Raji (cell line): ENCODE results near the gene RGS12.

Source experiments
- POLR2A ChIP-seq: IDR thresholded peaks from 2 replicates; pipeline ENCODE4 v1.6.1; 2011; ENCODE audit warnings: low read depth, low read length, control low read depth; ENCODE audit not compliant: insufficient read depth

The RGS12 gene

DNA sequence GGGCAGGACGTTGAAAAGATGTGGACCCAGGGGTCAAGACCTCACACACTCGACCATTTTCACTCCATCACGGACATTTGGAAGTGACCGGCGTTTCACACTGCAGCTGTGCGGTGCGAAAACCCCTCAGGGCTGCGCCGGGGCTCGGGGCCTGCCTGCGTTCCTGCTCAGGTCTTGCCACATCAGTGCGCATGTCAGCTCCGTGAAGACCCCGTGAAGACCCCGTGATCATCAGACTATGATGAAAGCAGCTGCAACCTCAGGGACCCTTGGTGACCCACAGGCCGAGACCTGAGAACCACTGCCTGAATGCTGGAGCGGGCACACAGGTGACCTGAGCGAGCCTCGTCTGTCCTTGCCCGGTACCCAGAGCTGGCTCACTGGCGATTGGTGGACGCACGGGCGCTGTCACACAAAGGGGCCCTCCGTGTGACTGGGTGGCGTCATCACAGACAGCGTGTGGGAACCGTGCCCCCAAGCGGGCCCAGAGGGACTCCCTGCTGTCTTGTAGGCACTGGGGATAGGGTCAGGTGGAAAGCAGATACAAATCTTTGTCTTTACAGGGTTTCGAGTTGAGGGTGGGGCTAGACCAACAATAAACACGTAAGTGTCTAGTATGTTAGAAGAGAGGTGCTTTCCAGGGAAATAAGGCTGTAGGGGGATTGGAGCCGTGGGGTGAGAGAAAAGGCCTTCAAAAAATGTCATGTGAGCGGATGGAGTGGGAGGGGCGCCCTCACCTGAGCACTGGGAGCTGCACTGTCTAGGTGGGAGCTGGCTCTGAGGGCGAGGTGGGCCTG is 31.2 kb upstream of the RGS12 start:
- no peak for TF ChIP-seq POLR2A

DNA sequence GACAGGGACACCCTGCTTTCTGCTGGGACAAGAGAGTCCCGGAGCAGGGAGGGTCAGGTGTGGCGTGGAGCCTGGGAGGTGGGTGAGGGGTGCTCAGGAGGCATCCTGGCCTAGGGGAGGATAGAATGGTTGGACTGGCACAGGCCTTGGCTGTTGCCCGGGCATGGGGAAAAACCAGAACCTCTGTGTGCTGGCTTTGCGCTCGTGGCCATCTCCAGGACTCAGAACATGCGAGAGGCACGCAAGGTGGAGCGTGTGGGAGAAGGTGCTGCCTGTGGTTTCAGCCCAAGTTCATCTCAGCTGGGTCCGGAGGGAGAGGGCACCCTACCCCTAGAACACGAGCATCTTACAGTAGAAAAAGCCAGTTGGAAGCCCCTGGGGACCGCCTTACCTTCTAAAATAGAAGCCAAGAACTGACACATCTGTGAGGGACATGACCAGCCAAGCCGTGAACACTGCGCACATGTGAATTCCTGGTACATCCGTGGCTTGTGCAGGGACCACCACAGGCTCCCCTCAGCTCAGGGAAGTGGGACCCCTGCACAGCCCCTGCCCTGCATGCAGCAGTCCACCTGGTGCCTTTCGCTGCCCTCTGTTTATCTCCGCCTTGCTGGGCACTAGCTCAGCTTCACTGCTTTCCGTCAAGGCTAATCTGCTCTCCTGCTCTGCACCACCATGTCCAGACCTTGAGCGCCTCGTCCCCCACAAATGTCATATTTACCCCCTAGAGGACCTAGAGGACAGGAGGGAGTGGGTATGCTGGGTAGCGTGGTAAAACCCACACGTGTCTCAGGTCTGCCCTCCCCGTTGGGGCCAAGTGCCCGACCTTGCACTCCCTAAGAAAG is 30.4 kb upstream of the RGS12 start:
- TF ChIP-seq POLR2A, result no peak

DNA sequence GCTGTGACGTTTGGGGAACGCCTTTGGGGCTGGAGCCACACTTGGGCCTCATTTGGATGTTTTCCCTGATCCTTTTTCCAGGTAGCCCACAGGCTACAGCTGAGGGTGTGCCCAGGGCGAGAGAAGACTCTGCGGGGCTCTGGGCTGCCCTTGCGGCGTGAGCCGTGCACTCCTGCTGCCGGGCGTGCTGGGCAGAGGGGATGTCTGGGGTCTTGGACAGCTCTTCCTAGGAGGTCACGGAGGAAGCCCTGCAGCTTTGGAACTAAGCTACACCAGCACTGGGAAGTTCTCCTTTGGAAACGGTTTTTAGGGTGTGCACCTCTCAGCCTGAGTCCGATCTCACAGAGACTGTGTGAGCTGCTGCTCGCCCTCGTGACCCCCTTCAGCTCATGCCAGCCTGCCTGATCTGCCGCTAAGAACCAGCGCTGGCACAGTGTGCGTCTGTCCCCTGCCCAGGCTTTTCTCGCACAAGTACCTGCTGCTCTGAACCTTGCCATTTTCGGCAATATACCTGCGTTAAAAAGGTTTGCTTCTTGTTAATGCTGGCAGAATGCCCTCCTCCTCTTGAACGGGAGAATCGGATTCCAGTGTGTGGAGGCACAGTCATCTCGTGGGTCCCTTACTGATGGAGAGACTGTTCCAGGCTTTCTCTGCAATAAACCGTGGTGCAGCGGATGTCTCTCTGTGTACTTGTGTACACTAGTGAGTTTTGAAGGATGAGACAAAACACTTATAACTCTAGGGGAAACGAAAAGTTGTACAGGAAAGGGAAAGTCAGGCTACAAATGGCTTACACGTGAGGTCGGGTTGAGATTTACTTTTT is 29.6 kb upstream of the RGS12 start:
- no peak for TF ChIP-seq POLR2A

DNA sequence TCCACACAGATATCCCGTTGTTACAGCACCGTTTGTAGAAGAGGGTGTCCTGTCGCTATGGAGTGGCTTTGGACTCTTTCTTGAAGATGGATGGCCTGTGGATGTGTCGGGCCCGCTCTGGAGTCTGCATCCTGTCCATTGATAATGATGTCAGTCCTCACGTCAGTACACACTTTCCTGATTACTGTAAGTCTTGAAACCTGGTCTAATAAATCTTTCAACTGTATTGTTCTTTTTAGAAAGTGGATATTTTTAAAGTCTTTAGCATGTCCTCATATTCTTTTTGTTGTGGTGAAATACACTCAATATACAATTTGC is 29.0 kb upstream of the RGS12 start:
- TF ChIP-seq POLR2A, result no peak

DNA sequence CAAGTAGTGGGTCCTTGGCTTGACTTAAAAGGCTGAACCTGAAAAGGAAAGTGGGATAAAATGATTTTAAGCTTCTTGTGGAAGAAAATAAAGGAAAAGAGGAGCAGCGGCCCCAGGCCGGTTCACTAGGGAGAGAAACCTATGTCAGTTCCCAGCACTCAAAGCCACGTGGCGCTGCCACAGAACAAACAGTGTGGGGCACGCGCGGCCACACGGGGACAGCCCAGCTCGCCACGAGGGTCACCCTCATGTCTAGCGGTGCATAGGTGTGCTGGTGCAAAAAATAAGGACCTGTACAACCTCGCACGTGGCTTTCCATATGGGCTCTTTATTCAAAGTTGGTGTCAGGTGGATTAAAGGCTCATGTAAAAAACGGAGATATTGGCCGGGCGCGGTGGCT is 26.7 kb upstream of the RGS12 start:
- TF ChIP-seq POLR2A, result no peak

DNA sequence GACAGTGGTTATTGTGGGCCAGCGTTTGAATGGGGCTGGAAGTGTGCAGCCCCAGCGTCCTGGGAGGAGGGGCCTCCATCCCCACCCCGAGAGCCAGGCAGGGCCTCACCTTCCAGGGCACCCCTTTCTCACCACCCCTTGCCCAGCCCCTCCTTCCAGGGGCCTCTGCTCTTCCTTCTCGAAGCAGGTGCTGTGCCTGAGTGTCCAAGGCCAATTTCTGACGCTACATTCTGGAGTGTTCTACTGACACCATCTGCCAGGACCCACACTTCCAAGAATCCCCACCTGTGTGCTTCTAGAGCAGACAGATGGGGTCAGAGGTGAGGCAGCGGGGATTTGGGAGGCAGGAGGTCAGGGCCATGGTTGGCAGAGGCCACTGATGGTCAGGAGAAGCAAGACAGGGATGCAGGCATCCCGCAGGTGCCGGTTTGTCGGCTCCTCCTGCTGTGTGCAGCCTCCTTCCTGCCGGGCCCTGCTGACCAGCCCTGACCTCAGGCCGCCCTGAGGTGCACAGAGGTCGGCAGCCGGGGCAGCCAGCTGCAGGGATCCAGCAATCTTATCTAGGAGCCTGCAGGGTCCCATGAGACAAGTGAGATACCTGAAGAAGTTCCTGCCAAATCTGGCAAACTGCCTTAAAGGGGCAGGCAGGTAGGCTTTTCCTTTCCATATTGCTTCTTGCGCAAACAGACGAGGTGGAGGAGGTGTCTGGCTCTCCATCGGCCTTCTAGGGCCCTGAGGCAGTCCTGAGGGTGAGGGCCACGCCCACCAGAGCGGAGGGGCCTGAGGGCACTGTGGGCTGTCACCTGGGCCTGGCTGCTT is 25.0 kb upstream of the RGS12 start:
- TF ChIP-seq POLR2A, result no peak

DNA sequence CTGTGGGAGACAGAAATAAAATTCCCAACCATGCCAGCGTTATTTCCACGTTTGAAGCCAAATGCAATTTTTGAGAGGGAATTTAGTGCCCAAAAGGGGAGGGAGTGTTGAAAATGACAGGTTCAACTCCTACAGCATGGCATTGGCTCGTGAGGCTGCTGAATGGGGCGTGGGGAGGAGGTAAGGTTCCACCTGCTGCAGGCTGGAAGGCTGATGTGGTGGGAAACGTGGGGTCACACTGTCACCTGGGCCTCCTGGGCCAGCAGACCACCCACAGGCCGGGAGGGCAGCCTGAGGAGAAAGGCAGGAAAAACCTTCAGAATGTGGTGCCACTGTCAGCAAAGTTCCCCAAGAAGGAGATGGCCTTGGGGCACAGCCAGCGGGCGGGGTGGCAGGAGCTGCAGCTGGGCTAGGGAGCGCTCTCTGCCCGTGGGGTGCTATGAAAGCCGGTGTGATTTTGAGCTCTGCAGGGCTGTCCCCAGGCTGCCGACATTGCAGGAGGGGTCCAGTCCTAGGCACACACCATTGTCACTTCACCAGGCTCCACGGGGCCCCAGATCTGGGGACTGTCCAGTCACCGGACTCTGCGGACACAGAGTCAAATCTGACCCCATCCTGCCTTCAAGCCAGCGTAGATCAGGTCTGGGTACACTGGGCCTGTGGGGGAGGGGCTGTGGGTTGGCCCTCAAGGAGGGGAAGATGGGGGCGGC is 24.3 kb upstream of the RGS12 start:
- TF ChIP-seq POLR2A, result no peak

DNA sequence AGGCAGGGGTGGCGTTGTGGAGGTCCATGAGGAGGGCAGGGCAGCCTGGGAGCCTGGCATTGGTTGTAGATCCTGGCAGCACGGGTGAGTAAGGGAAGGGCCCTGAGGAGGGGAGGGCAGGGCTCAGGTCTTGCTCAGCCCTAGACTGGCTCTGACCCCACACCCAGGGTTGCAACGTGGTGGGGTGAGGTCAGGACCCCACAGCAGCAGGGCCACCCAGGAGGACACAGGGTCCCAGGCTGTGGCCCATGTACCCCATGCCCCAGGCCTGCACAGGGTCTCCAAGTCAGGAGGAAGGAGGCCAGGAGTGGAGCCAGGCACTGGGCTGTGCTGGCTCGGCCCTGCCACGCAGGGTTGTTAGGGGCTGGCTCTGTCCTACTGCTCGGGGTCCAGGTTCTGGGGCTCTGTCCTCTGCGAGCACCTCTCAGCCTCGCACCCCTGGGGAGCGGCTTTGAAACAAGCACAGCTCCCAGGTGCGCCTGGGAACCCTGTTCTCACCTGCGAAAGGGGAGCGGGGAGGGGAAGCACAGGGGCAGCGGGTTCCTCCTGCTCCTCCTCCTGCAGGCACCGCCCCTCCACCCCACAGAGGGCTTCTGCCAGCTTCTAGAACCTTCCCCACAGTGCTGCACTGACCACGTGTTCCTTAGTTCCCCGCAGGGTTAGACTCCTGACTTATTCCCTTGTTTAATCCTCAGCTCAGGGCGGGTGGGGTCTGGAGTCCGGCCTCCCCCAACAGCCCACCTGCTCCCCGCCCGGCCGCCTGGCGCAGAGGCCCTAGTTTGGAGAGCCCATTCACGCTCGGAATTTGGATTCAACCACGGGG is 23.5 kb upstream of the RGS12 start:
- TF ChIP-seq POLR2A, result no peak

DNA sequence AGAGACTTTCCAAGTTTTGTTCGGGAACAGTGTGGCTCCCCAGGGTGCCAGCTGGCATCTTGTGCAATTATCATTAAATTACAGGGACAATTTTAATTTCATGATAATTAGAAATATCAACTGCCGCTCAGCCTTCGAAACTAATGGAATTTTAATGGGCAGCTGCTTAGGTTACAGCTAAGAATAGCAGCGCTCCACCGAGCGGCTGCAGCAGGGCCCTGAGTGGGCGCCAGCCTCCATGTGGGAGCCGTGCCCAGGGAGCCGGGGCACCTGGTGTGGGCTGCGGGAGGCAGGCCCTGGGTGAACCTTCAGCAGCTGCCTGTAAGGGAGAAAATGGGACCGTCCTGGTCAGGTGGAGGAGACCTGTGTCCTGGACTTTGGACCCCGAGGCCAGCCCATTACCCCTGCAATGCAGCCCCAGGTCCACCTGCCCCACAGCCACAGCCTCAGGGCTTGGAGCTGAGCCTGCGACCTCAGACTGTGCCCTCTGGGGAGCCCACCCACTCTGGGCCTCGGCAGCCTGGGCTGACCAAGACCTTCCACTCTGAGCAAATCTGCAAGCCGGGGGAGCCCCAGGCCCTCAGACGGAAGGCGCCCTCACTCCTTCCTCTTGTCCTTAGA is 22.7 kb upstream of the RGS12 start:
- no peak for TF ChIP-seq POLR2A

DNA sequence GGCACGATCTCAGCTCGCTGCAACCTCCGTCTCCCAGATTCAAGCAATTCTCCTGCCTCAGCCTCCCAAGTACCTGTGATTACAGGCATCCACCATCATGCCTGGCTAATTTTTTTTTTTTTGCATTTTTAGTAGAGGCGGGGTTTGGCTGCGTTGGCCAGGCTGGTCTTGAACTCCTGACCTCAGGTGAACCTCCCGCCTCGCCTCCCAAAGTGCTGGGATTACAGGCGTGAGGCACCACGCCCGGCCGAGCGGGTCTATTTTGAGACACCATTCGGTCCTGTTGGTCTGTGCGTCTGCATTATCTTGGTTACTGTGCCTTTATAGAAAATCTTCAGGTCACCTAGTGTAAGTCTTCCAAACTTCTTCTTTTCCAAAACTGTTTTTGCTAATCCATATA is 21.7 kb upstream of the RGS12 start:
- TF ChIP-seq POLR2A, result no peak

DNA sequence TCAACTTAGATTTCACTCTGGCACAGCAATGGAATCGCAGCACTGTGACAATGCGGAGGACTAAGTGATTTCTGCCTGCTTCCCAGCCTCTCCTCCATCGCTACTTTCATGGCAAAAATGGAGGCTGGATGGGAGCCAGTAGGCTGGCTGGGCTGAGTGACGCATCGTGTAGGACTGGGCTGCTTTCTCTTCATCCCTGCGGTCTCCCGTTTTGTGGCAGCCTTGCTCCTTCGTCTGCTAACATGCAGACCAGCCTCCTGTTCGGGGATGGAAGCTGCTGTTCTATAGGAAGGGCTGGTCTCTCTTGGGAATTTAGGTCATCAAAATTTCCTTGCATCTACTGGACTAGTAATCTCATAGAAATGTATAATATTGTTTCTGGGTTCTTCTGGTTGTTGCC is 15.8 kb upstream of the RGS12 start:
- TF ChIP-seq POLR2A, result no peak

DNA sequence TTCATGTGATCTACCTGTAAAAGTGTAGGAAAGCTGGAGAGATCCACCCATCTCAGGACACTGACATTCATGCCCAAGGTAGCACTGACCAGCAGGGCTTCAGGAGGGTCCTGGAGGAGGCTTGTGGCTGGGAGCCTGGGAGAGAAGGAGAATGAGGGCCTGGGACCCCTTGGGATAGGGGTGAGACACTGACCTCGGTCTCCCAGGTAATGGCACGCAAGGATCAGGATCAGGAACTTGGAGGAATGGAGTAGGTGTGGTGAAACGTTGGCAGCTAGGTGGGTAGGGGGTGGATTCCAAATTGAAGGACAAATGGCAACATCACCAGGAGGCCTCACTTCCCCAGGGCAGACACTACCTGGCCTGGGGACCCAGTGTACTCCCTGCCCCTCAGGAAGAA is 12.4 kb upstream of the RGS12 start:
- no peak for TF ChIP-seq POLR2A

DNA sequence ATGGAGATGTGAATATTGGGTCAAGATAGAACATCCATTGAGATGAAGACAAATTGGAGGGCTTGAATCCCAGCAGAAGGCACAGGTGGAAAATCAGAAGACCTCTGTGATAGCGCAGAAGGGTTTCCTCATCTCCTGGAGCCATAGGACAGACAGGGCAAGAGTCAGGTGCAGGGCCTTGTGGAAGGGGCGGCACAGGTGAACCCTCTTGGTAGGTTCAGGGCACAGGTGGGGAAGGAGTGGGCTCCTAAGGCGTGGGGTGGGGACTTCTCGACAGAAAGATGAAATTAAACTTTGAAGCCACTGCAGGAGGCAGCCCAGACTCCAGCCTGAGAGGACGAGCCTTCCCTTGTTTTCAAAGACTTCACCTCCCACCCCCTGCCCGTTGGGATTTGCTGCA is 9.3 kb upstream of the RGS12 start:
- no peak for TF ChIP-seq POLR2A

DNA sequence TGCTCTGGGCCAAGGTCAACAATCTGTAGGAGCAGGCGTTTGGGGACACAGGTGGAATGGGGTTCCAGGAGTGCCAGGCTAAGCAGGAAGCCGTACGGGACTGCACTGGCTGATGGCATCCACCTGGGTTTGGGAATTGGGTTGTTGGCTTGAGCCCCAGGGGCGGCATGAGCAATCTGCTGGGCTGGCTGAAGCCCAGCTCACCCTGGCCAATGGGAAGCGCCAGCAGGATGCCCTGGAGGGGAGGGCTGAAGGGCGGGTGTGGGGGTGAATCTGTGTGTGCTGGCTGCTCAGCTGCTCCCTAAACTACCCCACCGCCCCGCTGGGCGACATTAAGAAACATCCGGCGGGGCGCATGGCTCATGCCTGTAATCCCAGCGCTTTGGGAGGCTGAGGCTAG is 8.9 kb upstream of the RGS12 start:
- no peak for TF ChIP-seq POLR2A
